H9 (cell line): ENCODE data around the gene IP6K2. TPM values are rescaled to one million over a fixed set of nuclear protein-coding genes. Genes with fewer than 3 reads are reported as not detected.

Source experiments
- DNase-seq: peaks from one replicate; pipeline ENCODE4 v3.0.0-alpha.2; 2017
- H2AFZ ChIP-seq: one replicate; pipeline ENCODE4 v1.6.1; 2013; ENCODE audit warnings: mild to moderate bottlenecking, low read length, control low read depth, moderate library complexity
- H2AK5ac ChIP-seq: 2 replicates; pipeline ENCODE4 v1.6.1; 2013; ENCODE audit warnings: low read length, control low read depth, mixed read lengths; ENCODE audit not compliant: insufficient read length
- H2BK120ac ChIP-seq: one replicate; pipeline ENCODE4 v1.6.1; 2013; ENCODE audit warnings: low read depth, mild to moderate bottlenecking, low read length, control low read depth, inconsistent platforms; ENCODE audit not compliant: poor library complexity, severe bottlenecking
- H2BK12ac ChIP-seq: 2 replicates; pipeline ENCODE4 v1.6.1; 2013; ENCODE audit warnings: low read length, control low read depth, mixed read lengths, low read depth; ENCODE audit not compliant: insufficient read length
- H2BK15ac ChIP-seq: 2 replicates; pipeline ENCODE4 v1.6.1; 2013; ENCODE audit warnings: low read depth, low read length, control low read depth
- H2BK20ac ChIP-seq: one replicate; pipeline ENCODE4 v1.6.1; 2013; ENCODE audit warnings: low read depth, mild to moderate bottlenecking, low read length, control low read depth, inconsistent platforms; ENCODE audit not compliant: poor library complexity, severe bottlenecking
- H2BK5ac ChIP-seq: 2 replicates; pipeline ENCODE4 v1.6.1; 2013; ENCODE audit warnings: low read length, control low read depth, mixed read lengths; ENCODE audit not compliant: insufficient read length
- H3K14ac ChIP-seq: 2 replicates; pipeline ENCODE4 v1.6.1; 2013; ENCODE audit warnings: low read length, control low read depth; ENCODE audit not compliant: insufficient read depth
- H3K18ac ChIP-seq: 2 replicates; pipeline ENCODE4 v1.6.1; 2013; ENCODE audit warnings: low read depth, mild to moderate bottlenecking, mixed read lengths, low read length, control low read depth; ENCODE audit not compliant: insufficient read length
- H3K23ac ChIP-seq: 2 replicates; pipeline ENCODE4 v1.6.1; 2013; ENCODE audit warnings: low read length, control low read depth, mixed read lengths, low read depth; ENCODE audit not compliant: insufficient read length
- H3K23me2 ChIP-seq: 2 replicates; pipeline ENCODE4 v1.6.1; 2013; ENCODE audit warnings: low read depth, mild to moderate bottlenecking, mixed read lengths, low read length, control low read depth; ENCODE audit not compliant: insufficient read length, poor library complexity, severe bottlenecking
- H3K27ac ChIP-seq: 2 replicates; pipeline ENCODE4 v1.5.1; 2013; ENCODE audit warnings: low read length, control low read depth, mixed read lengths, low read depth; ENCODE audit not compliant: insufficient read length
- H3K27me3 ChIP-seq: 2 replicates; pipeline ENCODE4 v1.6.1; 2013; ENCODE audit warnings: low read length, control low read depth, inconsistent platforms; ENCODE audit not compliant: insufficient read depth
- H3K4ac ChIP-seq: 2 replicates; pipeline ENCODE4 v1.6.1; 2013; ENCODE audit warnings: low read depth, mild to moderate bottlenecking, control low read depth, inconsistent platforms, low read length, moderate library complexity
- H3K4me1 ChIP-seq: 2 replicates; pipeline ENCODE4 v1.6.1; 2013; ENCODE audit warnings: low read length, control low read depth, inconsistent platforms; ENCODE audit not compliant: insufficient read depth
- H3K4me2 ChIP-seq: 2 replicates; pipeline ENCODE4 v1.6.1; 2013; ENCODE audit warnings: low read length, control low read depth, mixed read lengths; ENCODE audit not compliant: insufficient read length, insufficient read depth
- H3K56ac ChIP-seq: 2 replicates; pipeline ENCODE4 v1.6.1; 2013; ENCODE audit warnings: low read depth, mild to moderate bottlenecking, mixed read lengths, low read length, control low read depth; ENCODE audit not compliant: insufficient read length
- H3K79me1 ChIP-seq: 2 replicates; pipeline ENCODE4 v1.6.1; 2013; ENCODE audit warnings: low read depth, mild to moderate bottlenecking, moderate library complexity, low read length, control low read depth, inconsistent platforms; ENCODE audit not compliant: insufficient read depth, poor library complexity, severe bottlenecking
- H3K79me2 ChIP-seq: 2 replicates; pipeline ENCODE4 v1.6.1; 2013; ENCODE audit warnings: low read length, control low read depth, inconsistent platforms; ENCODE audit not compliant: insufficient read depth
- H3K9ac ChIP-seq: 2 replicates; pipeline ENCODE4 v1.6.1; 2013; ENCODE audit warnings: low read length, control low read depth, mixed read lengths; ENCODE audit not compliant: insufficient read length; ENCODE audit errors: extremely low read depth
- H3K9me3 ChIP-seq: one replicate; pipeline ENCODE4 v1.6.1; 2013; ENCODE audit warnings: low read depth, low read length, inconsistent platforms; ENCODE audit not compliant: control insufficient read depth
- H3T11ph ChIP-seq: one replicate; pipeline ENCODE4 v1.6.1; 2013; ENCODE audit warnings: mild to moderate bottlenecking, low read length, control low read depth, inconsistent platforms
- H4K20me1 ChIP-seq: one replicate; pipeline ENCODE4 v1.6.1; 2013; ENCODE audit not compliant: control insufficient read depth, insufficient read length, insufficient read depth
- H4K5ac ChIP-seq: 2 replicates; pipeline ENCODE4 v1.6.1; 2013; ENCODE audit warnings: low read depth, mild to moderate bottlenecking, mixed read lengths, low read length, control low read depth; ENCODE audit not compliant: insufficient read length
- H4K8ac ChIP-seq: replicated peaks from 2 replicates; pipeline ENCODE4 v1.6.1; 2013; ENCODE audit warnings: low read length, control low read depth, mixed read lengths, low read depth; ENCODE audit not compliant: insufficient read length
- H4K91ac ChIP-seq: 2 replicates; pipeline ENCODE4 v1.6.1; 2013; ENCODE audit warnings: low read depth, mild to moderate bottlenecking, moderate library complexity, mixed read lengths, low read length, control low read depth; ENCODE audit not compliant: insufficient read length
- H3K27ac Mint-ChIP-seq, 3 experiments: 2 replicates in 2 of 3; 3 replicates in 1 of 3; pipeline ENCODE4 v1.8.0; 2020 to 2021; ENCODE audit warnings: mixed read lengths in 3 of 3, mild to moderate bottlenecking in 1 of 3, moderate library complexity in 1 of 3
- H3K27me3 Mint-ChIP-seq: 2 replicates; pipeline ENCODE4 v1.8.0; 2021; ENCODE audit warnings: low read depth, mild to moderate bottlenecking, moderate library complexity, mixed read lengths
- H3K36me3 Mint-ChIP-seq, 3 experiments: 2 replicates in 2 of 3; 3 replicates in 1 of 3; pipeline ENCODE4 v1.8.0; 2020 to 2021; ENCODE audit warnings: low read depth in 3 of 3, mixed read lengths in 3 of 3; ENCODE audit not compliant: insufficient read depth in 1 of 3
- H3K4me1 Mint-ChIP-seq, 2 experiments: 2 replicates each; pipeline ENCODE4 v1.8.0; 2020; ENCODE audit warnings: mixed read lengths in 2 of 2
- H3K4me3 Mint-ChIP-seq, 2 experiments: 2 replicates in 1 of 2; 3 replicates in 1 of 2; pipeline ENCODE4 v1.8.0; 2020 to 2021; ENCODE audit warnings: mild to moderate bottlenecking in 2 of 2, mixed read lengths in 2 of 2, moderate library complexity in 1 of 2
- H3K9me3 Mint-ChIP-seq, 2 experiments: 2 replicates in 1 of 2; 3 replicates in 1 of 2; pipeline ENCODE4 v1.8.0; 2020; ENCODE audit warnings: mild to moderate bottlenecking in 2 of 2, mixed read lengths in 2 of 2, moderate library complexity in 1 of 2
- CTCF ChIP-seq: fragments of 200-600 bp; sonication (generic); conservative IDR thresholded peaks from 3 replicates; pipeline ENCODE4 v1.8.0; 2021; ENCODE audit warnings: antibody characterized with exemption, mild to moderate bottlenecking
- WGBS: extraction: QIAGEN DNeasy Blood & Tissue Kit; methylation state at CpG from one replicate; pipeline ENCODE4 v1.1.7; 2013; ENCODE audit warnings: missing lambda C conversion rate, low lambda C conversion rate, mixed read lengths; ENCODE audit not compliant: insufficient read length; ENCODE audit errors: extremely low coverage; 5-methylcytosine and 5-hydroxymethylcytosine counted together
- total RNA-seq: library from RNA; stranded (reverse); gene quantifications from 2 replicates; pipeline ENCODE4 v1.2.1, GENCODE V29; 2021

Gene IP6K2
- total RNA-seq, 1 experiment from 2014 or later, result 94.7 TPM

GRCh38 chr3:48695393-48695753 lies 21.6 kb downstream of the IP6K2 start:
- peaks cover 9% of the 10 kb centered on the region for H3K79me1 ChIP-seq
- no peak overlapping the region for H3K9ac ChIP-seq
- no peak overlapping the region for H4K91ac ChIP-seq
- no peak overlapping the region for H2AFZ ChIP-seq
- H3K27ac ChIP-seq, result no peak overlapping the region
- H2BK20ac ChIP-seq, result no peak overlapping the region
- WGBS, result no CpG with 5 or more reads among the region's 9 CpGs
- H3K23ac ChIP-seq, result no peak overlapping the region
- Mint-ChIP-seq H3K4me1 (peaks cover 25 to 28% of the 10 kb centered on the region in 2 experiments), H3K27ac (peak overlapping the region; percentile 93 to 97 (median 96)), H3K27me3 (no peaks in the 10 kb centered on the region), H3K36me3 (peaks cover 56 to 80% (median 69%) of the 10 kb centered on the region in 3 experiments), H3K4me3 (peak overlapping the region; percentile 25 to 62; a peak in 4 of 5 replicates), H3K9me3 (no peaks in the 10 kb centered on the region)
- no peaks in the 10 kb centered on the region for H3K9me3 ChIP-seq
- H4K5ac ChIP-seq, result no peak overlapping the region
- no peak for TF ChIP-seq CTCF
- H2BK5ac ChIP-seq, result no peak overlapping the region
- H3K4me1 ChIP-seq, result no peaks in the 10 kb centered on the region; the same call in 1 of the 2 replicates
- peaks cover 20% of the 10 kb centered on the region; the same call in 1 of the 2 replicates for H3K79me2 ChIP-seq
- no peaks in the 10 kb centered on the region for H3K23me2 ChIP-seq
- no peak overlapping the region for H2BK120ac ChIP-seq
- H4K20me1 ChIP-seq, result peaks cover 2% of the 10 kb centered on the region
- H2BK12ac ChIP-seq, result no peak overlapping the region
- H2BK15ac ChIP-seq, result no peak overlapping the region
- no peak overlapping the region for H3K4me2 ChIP-seq
- no peak overlapping the region; the same call in 1 of the 2 replicates for H3K4ac ChIP-seq
- no peak overlapping the region for H4K8ac ChIP-seq
- H3K14ac ChIP-seq, result 0 out of 2 replicates have a peak overlapping the region, but pooled peaks have one; percentile 44
- H2AK5ac ChIP-seq, result no peak overlapping the region
- peak overlapping the region; percentile 37 for H3K18ac ChIP-seq
- no peak overlapping the region for H3T11ph ChIP-seq
- H3K27me3 ChIP-seq, result no peaks in the 10 kb centered on the region
- DNase-seq, result peak; percentile 90
- no peak overlapping the region for H3K56ac ChIP-seq
